Anterior cingulate cortex (tissue), 58 donors: ENCODE data around the gene RAP1GAP2.

Source experiments
- DNase-seq, 58 donors: peaks; one replicate each; lab custom pipeline; 2025; lab: John Stamatoyannopoulos, UW

Gene RAP1GAP2

GRCh38 chr17:2957631-2958286 lies 161.5 kb downstream of the RAP1GAP2 start:
- DNase-seq: no peak

DNA sequence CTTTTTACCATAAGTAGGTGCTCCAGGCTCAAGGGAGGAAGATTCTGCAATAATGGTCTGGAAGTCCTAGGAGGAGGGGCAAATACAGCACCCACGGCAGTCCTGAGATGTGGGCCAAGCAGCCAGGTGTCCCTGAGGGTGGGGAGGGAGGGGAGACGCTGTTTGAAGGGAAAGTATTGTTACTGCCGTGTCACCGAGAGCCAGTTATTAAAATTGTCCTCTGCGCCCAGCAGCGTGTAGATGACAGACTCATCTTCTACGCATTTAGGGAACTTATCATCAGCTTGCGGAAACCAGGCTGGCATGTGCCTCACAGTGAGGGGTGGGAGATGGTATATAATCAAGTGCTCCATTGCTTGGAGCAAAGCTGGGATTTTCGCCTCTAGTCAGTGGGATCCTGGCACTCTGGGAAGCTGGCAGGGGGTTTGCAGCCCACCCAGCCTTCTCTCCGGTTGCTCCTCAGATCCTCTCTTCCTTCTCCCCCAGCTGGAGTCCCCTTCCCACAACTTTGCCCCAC lies 162.5 kb downstream of the RAP1GAP2 start:
- no peak for DNase-seq

GRCh38 chr17:2959371-2960130 lies 163.3 kb downstream of the RAP1GAP2 start:
- no peak for DNase-seq

GRCh38 chr17:2961446-2961845 lies 165.2 kb downstream of the RAP1GAP2 start:
- no peak for DNase-seq

DNA sequence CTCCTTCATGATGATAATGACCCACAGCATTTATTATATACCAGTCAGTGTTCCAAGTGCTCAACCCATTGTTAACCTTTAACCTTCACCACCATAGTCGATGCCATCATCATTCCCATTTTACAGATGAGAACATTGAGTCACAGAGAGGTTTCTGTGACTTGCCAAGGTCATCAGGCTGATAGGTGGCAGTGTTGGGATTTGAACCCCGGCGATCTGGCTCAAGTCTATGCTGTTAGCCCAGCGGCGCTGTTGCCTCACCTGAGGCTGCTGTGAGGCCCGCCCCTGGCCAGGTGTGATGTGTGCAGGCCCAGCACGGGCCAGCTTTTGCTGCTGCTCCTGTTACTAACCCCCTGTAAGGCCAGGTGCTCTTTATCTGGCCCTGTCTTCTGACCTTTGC lies 166.0 kb downstream of the RAP1GAP2 start:
- DNase-seq: no peak

- no peak for DNase-seq
These were observed 166.5 kb downstream of the RAP1GAP2 start for GRCh38 chr17:2962729-2963128.

DNA sequence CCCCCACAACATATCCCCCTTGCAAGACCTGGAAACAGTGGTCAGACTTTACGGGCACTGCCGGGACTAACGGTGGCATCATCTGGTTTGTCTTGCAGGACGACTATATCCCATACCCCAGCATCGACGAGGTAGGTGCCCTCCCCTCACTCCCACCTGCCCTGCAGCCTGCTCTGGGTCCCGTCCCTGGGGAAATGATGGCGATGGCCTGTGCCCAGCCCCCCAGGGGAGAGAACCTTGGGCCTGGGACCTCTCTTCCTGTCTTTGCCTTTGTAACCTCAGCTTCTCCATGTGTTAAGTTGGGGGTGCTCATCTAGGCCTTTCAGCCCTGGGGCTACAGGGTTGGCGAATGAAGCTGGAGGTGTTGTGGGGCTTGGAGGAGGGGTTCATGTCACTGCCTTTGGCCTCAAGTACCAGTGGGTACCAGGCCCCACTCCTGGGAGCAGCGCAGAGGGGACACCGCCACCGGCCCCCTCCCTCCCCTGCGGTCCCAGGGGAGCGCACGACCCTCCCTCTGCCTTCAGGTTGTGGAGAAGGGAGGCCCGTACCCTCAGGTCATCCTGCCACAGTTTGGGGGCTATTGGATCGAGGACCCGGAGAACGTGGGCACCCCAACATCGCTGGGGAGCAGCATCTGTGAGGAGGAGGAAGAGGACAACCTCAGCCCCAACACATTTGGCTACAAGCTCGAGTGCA lies 167.2 kb downstream of the RAP1GAP2 start:
- no peak for DNase-seq

DNA sequence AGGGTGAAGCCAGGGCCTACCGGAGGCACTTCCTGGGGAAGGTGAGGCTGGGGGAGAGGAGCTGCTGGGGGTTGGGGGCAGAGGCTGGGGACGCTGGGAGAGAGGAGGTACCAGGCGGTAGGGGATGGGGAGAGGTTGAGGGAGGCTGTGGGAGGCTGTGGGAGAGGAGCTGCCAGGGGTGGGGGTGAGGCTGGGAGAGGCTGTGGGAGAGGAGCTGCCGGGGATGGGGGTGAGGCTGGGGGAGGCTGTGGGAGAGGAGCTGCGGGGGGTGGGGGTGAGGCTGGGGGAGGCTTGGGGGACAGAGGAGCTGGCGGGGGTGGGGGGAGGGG lies 167.8 kb downstream of the RAP1GAP2 start:
- DNase-seq: no peak

DNA sequence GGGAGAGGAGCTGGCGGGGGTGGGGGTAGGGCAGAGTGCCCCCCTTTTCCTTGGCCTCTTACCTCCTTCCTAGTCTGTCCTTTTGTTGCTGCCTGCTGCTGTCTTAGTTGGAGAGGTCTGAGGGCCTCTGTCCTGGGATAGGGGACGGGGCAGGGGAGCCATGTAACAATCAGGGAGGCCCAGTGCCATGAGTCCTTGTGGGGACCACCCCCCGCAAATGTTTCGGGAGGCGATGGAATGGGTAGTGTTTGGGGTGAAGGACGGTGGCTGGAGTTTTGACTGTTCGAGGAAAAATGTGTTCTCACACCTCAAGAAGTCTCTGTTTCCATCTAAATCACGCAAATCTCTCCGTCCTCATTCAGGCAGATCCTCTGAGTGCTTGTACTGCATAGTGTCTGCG lies 168.1 kb downstream of the RAP1GAP2 start:
- no peak for DNase-seq

DNA sequence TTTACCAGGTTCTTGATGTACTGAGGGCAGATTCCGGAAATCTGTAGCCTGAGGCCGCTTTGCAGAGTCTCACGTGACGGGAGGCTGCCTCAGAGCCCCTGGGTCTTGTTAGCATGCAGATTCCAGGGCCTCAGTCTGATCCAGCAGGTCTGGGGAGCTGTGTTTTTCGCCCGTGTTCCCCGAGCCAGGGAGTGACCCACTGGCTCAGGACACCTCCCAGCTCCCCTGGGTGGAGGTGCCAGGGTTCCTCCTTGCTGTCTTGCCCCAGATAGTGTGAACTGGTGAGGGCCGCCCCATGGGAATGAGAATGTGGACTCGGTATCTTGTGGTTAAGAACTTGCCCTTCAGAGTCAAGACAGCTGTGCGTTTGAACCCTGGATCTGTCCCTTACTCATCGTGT lies 168.6 kb downstream of the RAP1GAP2 start:
- DNase-seq: no peak

DNA sequence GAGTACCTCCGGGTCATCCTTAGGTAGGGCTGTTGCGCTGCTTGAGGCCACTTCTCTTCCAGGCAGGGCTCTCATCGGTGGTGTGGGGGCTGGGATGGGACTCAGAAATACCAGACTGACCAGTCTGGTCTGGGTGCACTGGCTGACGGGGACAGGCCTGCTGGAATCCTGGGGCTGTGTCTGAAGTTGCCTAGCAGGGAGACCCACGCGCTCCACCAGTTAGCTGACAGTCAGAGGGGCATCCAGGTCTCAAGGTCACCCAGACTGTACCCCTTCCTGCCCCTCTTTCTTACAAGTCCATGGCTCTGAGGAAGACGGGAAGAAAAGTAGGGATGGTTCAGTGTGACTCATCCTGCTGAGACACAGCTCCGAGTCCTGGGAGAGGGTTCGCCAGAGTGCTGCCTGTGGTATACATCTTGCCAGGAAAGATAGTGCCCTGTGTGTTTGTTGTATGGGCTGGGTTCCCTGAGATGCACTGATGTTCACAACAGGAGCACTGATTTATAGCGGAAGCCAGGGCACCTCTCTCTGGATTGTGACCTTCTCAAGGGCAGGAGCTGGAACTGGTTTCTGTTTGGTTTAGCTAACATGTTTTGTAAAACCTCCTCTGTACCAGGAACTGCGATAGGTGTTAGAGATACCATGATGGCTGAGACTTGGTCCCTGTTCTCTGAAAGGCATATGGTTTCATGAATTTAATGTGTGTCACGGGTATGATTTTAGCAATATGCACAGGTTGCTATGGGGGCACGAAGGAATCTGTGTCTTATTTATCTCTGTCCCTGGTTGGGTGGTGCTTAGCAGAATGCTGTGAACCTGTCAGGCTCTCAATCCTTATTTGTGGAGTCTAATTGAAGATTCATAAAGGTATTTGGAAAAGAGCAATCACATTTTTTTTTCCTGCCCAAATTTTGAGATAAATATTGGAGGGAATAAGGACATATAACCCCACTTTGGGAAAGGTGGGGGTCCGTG lies 169.7 kb downstream of the RAP1GAP2 start:
- DNase-seq: peak in 1 of 58 donors; percentile 3

DNA sequence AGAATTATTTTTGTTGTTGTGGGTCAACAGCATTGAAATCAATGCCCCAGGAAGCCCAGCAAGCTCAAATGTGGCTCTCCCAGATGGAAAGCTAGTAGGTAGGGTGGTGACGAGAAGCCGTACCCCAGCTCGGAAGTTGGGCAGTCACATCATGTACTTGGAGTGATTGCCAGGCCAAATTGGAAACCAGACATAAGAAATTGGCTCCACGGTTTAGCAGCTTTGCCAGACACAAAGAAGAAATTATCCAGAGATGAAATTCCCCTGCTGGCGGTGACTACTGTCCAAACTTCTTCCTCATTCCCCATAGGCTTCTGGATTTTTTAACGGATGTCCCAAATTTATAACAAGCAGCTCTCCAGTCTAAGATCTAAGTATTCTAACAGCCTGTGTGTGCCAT lies 171.3 kb downstream of the RAP1GAP2 start:
- peak in 4 of 58 donors; percentile 5 to 13 (median 9) for DNase-seq

DNA sequence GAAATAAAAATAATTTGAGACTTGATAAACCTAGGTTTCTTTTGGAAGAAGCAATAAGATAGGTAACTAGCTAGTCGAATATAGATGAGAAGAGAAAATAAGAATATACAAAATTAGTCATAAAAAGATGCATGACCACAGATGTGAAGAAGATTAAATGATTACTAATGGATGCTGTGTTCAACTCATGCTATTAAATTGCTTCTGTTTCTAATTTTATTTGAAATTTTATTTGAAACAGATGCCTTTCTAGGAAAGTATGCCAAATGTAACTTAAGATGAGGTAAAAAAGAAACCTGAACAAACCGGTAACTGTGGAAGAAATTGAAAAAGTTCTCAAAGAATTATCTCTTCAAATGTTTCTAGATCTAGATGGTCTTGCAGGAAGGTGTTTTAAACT lies 175.6 kb downstream of the RAP1GAP2 start:
- no peak for DNase-seq

DNA sequence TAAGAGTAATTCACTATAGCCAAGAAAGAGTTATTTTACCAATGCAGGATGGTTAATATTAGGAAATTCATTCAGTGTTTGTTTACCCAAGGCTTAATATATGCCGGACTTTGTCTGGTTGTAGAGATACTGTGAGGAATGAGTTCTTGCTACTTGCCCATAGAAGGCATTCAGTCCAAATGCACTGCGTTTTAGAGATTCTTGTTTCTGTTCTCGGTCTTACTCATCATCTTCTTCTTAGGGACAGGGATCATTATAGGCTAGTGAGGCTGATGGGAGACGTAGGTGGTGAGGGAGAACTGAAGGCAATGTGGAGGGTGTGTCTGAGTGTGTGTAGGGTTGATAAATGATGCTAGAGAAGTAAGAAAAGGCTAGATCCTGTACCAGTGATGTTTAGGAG lies 176.5 kb downstream of the RAP1GAP2 start:
- DNase-seq: no peak

DNA sequence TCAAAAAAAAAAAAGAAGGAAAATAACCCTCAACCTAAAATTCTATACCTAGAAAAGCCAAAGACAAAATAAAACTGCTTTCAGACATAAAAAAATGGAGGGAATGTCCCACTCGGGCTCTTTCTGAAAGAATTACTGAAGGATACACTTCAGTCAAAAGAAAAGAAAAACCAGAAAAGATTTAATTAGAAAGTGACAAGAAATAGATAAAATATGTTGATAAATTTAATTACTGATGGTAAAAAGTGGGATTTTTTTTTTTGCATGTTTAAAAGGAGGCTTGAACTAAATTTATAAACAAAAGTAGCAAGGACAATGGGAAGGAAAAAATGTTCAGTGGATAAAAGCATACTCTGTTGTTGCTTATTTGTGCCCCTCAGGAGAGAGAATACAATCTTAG lies 178.1 kb downstream of the RAP1GAP2 start:
- DNase-seq: no peak

DNA sequence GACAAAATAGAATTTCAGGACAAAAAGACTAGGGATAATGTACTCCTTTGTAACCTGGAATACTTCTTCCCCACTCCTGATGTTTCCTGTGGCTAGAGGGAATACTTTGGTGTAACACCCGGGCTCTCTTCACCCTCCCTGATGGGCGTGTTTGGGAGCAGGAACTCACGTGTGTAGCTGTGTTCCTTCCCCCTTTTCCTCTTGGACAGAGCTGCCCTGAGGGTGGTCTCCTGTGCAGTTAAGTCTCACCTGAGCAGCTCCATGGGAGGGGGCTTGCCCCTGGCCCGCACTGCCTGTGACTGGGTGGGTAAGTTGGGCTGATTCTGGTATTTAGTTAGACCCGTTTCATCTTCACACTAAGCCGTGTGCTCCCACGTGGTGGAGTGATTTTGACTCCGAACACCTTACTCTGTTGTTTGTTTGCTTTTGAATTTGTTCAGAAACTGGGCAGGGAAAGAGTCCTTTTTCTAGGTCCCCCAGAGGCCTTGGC lies 179.3 kb downstream of the RAP1GAP2 start:
- DNase-seq: no peak

- no peak for DNase-seq
These were observed 180.9 kb downstream of the RAP1GAP2 start for GRCh38 chr17:2977157-2977556.

DNA sequence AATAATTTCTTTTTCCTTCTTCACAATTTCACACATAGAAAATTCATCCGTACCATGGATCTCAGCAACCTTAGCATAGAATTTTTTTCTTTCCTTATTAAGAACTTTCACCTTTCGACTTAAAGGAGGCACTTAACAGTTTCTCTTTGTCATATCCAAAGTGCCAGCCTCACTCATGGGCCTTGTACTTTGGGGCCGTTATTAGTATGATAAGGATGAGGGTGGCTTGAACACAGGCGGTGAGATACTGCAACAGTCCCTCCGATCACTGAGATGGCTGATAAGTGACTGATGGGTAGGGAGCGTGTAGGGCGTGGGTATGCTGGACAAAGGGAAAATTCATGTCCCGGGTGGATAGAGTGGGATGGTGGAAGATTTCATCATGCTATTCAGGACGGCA lies 181.9 kb downstream of the RAP1GAP2 start:
- no peak for DNase-seq

GRCh38 chr17:2978991-2979390 lies 182.8 kb downstream of the RAP1GAP2 start:
- DNase-seq: no peak

DNA sequence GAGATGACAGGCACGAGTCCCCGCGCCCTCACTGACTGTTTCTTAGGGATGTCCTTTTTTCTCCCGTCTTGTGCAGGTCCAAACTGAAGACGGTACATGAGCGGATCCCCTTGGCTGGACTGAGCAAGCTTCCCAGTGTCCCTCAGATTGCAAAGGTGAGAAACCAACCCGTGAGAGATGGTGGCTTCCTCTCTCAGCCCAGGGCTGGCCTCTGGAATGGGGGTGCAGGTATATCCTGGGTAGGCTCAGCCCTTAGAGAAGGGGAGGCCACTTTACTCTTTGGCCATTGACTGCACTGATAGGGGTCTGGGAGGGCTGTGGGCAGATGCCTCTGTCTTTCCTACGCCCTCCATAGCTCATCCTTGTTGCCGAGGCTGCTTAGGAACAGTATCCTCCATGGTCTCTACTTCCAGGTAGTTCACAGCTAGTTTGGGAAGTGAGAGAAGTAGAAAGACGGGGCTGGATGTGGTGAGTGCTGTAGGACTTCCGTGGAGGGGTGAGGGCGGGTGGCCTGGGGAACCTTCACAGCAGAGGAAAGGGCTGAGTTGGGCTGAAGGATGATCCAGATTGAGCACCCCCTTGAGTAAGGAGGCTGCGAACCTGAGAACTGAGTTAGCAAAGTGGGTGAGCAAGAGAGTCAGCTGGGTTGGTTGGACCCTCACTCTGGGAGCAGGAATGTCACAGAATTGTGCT lies 184.1 kb downstream of the RAP1GAP2 start:
- no peak for DNase-seq
